Measurements from ENCODE around the gene TNIP1. TPM values are rescaled to one million over a fixed set of nuclear protein-coding genes. Genes with fewer than 3 reads are reported as not detected.
A peak's percentile ranks its signal among the peaks of the same experiment; 100 is the strongest.

The TNIP1 gene
- polyA plus RNA-seq, 1 of the 3 experiments (the other 2 are of a cell fraction) = 46.2 TPM

GRCh38 chr5:151037561-151038411, 43.0 kb downstream of the TNIP1 start (continued):
- TF ChIP-seq EZH2phosphoT487 (IDR thresholded peaks at IDR 0.05; ENCODE audit: borderline replicate concordance, low read depth) (no peak), MAX (IDR thresholded peaks at IDR 0.05; ENCODE audit: low read depth) (peak; percentile 40; the same call in 1 of the 2 replicates), POLR2AphosphoS5 (IDR thresholded peaks at IDR 0.05; ENCODE audit: low read depth, low read length) (no peak), TCF12 (IDR thresholded peaks at IDR 0.05) (peak; percentile 18; the same call in 1 of the 2 replicates), SMC3 (IDR thresholded peaks at IDR 0.05; ENCODE audit: low read depth, low read length) (no peak), RFX5 (IDR thresholded peaks at IDR 0.05; ENCODE audit: low read length) (no peak), FOXJ3 (CRISPR knock-in tag; IDR thresholded peaks at IDR 0.05) (no peak), JUND (IDR thresholded peaks at IDR 0.05) (0 out of 2 replicates have a peak, but pooled peaks have one; percentile 27), IRF3 (IDR thresholded peaks at IDR 0.05; ENCODE audit: low read depth, low read length) (no peak), MEF2A (IDR thresholded peaks at IDR 0.05; ENCODE audit: borderline replicate concordance, low read depth) (no peak), GATA2 (CRISPR knock-in tag; IDR thresholded peaks at IDR 0.05) (no peak), TAF1 (IDR thresholded peaks at IDR 0.05; ENCODE audit: borderline replicate concordance, low read depth, low read length) (no peak), NFIC (IDR thresholded peaks at IDR 0.05; ENCODE audit: borderline replicate concordance) (0 out of 2 replicates have a peak, but pooled peaks have one; percentile 44), MXI1 (IDR thresholded peaks at IDR 0.05; ENCODE audit: low read depth, low read length) (no peak)
- TF ChIP-seq, protein P1, sequence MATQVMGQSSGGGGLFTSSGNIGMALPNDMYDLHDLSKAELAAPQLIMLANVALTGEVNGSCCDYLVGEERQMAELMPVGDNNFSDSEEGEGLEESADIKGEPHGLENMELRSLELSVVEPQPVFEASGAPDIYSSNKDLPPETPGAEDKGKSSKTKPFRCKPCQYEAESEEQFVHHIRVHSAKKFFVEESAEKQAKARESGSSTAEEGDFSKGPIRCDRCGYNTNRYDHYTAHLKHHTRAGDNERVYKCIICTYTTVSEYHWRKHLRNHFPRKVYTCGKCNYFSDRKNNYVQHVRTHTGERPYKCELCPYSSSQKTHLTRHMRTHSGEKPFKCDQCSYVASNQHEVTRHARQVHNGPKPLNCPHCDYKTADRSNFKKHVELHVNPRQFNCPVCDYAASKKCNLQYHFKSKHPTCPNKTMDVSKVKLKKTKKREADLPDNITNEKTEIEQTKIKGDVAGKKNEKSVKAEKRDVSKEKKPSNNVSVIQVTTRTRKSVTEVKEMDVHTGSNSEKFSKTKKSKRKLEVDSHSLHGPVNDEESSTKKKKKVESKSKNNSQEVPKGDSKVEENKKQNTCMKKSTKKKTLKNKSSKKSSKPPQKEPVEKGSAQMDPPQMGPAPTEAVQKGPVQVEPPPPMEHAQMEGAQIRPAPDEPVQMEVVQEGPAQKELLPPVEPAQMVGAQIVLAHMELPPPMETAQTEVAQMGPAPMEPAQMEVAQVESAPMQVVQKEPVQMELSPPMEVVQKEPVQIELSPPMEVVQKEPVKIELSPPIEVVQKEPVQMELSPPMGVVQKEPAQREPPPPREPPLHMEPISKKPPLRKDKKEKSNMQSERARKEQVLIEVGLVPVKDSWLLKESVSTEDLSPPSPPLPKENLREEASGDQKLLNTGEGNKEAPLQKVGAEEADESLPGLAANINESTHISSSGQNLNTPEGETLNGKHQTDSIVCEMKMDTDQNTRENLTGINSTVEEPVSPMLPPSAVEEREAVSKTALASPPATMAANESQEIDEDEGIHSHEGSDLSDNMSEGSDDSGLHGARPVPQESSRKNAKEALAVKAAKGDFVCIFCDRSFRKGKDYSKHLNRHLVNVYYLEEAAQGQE (IDR thresholded peaks at IDR 0.05; ENCODE audit: low read depth, low read length) = no peak

DNA sequence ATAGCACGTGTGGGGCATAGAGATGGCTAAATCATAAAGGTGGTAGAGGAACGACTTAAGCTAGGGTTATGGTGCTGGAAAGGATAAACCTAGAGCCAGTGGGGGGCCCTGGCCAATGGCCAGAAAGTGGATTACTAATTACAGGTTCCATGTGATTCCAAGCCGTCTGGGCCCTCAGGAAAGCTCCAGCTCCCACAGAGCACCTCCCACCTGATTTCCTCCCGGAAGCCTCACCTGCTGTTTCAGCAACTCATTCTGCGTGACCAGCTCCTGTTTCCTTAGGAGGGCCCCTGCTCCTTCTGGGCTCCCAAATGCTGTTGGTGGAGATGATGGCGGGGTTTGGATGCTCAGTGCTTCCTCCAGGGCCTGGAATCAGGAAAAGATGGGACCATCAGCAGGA, 44.3 kb downstream of the TNIP1 start:
- Histone ChIP-seq H3K4me3 (ENCODE audit: low read depth in 2 of 2, low read length in 1 of 2) (no peak overlapping the region), H4K20me1 (ENCODE audit: insufficient read depth) (no peaks in the 10 kb centered on the region), H3K79me2 (ENCODE audit: insufficient read depth) (no peaks in the 10 kb centered on the region), H3K27me3 (ENCODE audit: insufficient read depth) (no peaks in the 10 kb centered on the region), H3K36me3 (replicated peaks in 1 of 2; ENCODE audit: control insufficient read depth in 1 of 2, insufficient read depth in 2 of 2, low read length in 1 of 2) (peaks cover 35 to 58% of the 10 kb centered on the region in 2 experiments), H3K4me1 (ENCODE audit: control insufficient read depth in 1 of 2, insufficient read depth in 2 of 2, low read depth in 1 of 2, low read length in 1 of 2) (peaks cover 0 to 26% of the 10 kb centered on the region in 2 experiments; a peak in 2 of 4 replicates), H3F3A (replicated peaks; ENCODE audit: insufficient read depth) (peaks cover 18% of the 10 kb centered on the region), H3K4me2 (no peak overlapping the region), H3K9ac (no peak overlapping the region), H3K27ac (ENCODE audit: low read depth in 2 of 2, low read length in 1 of 2) (no peak overlapping the region), H3K9me3 (no peaks in the 10 kb centered on the region), H2AFZ (ENCODE audit: low read depth) (no peak overlapping the region), H3K9me2 (no peaks in the 10 kb centered on the region)
- TF ChIP-seq FOSL2 (IDR thresholded peaks at IDR 0.05; ENCODE audit: borderline replicate concordance, low read depth) = no peak
- no peak for TF ChIP-seq SIN3A (IDR thresholded peaks at IDR 0.05; ENCODE audit: borderline replicate concordance, low read depth, low read length)
- TF ChIP-seq EP300 (IDR thresholded peaks at IDR 0.05; ENCODE audit: borderline replicate concordance in 1 of 2, low read depth in 1 of 2, low read length in 1 of 2) = no peak
- no peak for TF ChIP-seq TCF12 (IDR thresholded peaks at IDR 0.05)
- no peak for TF ChIP-seq GATA2 (CRISPR knock-in tag; IDR thresholded peaks at IDR 0.05)
- TF ChIP-seq POLR2AphosphoS5 (IDR thresholded peaks at IDR 0.05; ENCODE audit: low read depth, low read length) = no peak
- TF ChIP-seq, protein P2, sequence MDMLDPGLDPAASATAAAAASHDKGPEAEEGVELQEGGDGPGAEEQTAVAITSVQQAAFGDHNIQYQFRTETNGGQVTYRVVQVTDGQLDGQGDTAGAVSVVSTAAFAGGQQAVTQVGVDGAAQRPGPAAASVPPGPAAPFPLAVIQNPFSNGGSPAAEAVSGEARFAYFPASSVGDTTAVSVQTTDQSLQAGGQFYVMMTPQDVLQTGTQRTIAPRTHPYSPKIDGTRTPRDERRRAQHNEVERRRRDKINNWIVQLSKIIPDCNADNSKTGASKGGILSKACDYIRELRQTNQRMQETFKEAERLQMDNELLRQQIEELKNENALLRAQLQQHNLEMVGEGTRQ (IDR thresholded peaks at IDR 0.05; ENCODE audit: borderline replicate concordance, low read depth, low read length) = no peak
- no peak for TF ChIP-seq YY1 (IDR thresholded peaks at IDR 0.05; ENCODE audit: low read depth)
- no peak for TF ChIP-seq MEF2A (IDR thresholded peaks at IDR 0.05; ENCODE audit: borderline replicate concordance, low read depth)
- TF ChIP-seq JUND (IDR thresholded peaks at IDR 0.05) = no peak
- 90% methylated on average over 6 of the region's 6 CpGs for WGBS (ENCODE audit: low lambda C conversion rate)
- CTCF ChIA-PET = interaction anchor here (1.9 to 9.6 kb wide), 2 partner anchors 13 to 79 kb away, joined by 8 to 93 read pairs; no protein-coding TSS in a partner anchor
- no peak for DNase-seq
- POLR2A ChIA-PET = interaction anchor here (0.7 kb wide), 1 partner anchor 26 kb away, joined by 3 read pairs; no protein-coding TSS in a partner anchor

Measured in SK-N-SH (cell line).